Measurements from ENCODE around the gene CEP55.

Gene CEP55

GRCh38 chr10:93553482-93554315, 57.3 kb downstream of the CEP55 start:
- H3K4me3 ChIP-seq (ENCODE audit: low read depth, low read length), result no peak overlapping the region
- TF ChIP-seq CTCF (IDR thresholded peaks at IDR 0.05; ENCODE audit: borderline replicate concordance, insufficient read depth, low read depth, low read length), result no peak

- H3K4me3 ChIP-seq (ENCODE audit: low read depth, low read length), result no peak overlapping the region
- no peak for TF ChIP-seq CTCF (IDR thresholded peaks at IDR 0.05; ENCODE audit: borderline replicate concordance, insufficient read depth, low read depth, low read length)
Measured at GRCh38 chr10:93554316-93554663, 57.9 kb downstream of the CEP55 start.

GRCh38 chr10:93554760-93555432, 58.5 kb downstream of the CEP55 start:
- TF ChIP-seq CTCF (IDR thresholded peaks at IDR 0.05; ENCODE audit: borderline replicate concordance, insufficient read depth, low read depth, low read length), result peak; percentile 77
- H3K4me3 ChIP-seq (ENCODE audit: low read depth, low read length), result no peak overlapping the region

GRCh38 chr10:93559490-93559889, 63.1 kb downstream of the CEP55 start:
- no peak for TF ChIP-seq CTCF (IDR thresholded peaks at IDR 0.05; ENCODE audit: borderline replicate concordance, insufficient read depth, low read depth, low read length)
- H3K4me3 ChIP-seq (ENCODE audit: low read depth, low read length), result no peak overlapping the region

- TF ChIP-seq CTCF (IDR thresholded peaks at IDR 0.05; ENCODE audit: borderline replicate concordance, insufficient read depth, low read depth, low read length), result no peak
Measured at GRCh38 chr10:93560541-93560940, 64.1 kb downstream of the CEP55 start.

GRCh38 chr10:93565446-93565845, 69.0 kb downstream of the CEP55 start:
- H3K4me3 ChIP-seq (ENCODE audit: low read depth, low read length), result no peak overlapping the region
- TF ChIP-seq CTCF (IDR thresholded peaks at IDR 0.05; ENCODE audit: borderline replicate concordance, insufficient read depth, low read depth, low read length), result no peak

More at GRCh38 chr10:93560541-93560940, 64.1 kb downstream of the CEP55 start:
- H3K4me3 ChIP-seq (ENCODE audit: low read depth, low read length), result no peak overlapping the region

Measured in GM12875 (cell line).